Stimulated activated CD8-positive, alpha-beta memory T cell treated with anti-CD3 and anti-CD28 coated beads, Interleukin-4, amount 100 ng/mL, for 24 hours (primary cell): ENCODE measurements around the gene RAB28.
"Not testable (repeated sequence)": the region's sequence is repeated elsewhere in the genome, so short reads cannot be mapped to it uniquely, and the experiment has no call there.

ENCODE experiments used
- DNase-seq: peaks from one replicate; pipeline ENCODE4 v3.0.0-alpha.2; 2020; ENCODE audit warnings: low read depth

RAB28 gene

DNA sequence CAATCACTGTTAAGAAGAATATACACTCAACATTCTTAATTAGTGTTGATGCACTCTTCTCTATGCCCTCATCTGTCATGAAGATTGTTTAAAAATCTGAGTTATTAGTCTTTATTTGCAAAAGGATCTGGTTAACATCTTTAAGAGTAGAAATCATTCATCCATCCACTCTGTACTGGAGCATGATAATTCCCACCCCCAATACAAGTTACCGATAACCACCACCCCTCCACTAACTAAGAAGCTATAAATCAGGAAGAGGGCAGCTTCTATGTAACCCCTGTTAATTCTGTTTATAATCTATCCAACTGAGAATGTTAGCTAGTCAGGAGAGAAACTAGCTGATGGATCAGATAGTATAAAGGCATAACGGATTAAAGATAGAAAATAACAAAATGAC is 34.5 kb downstream of the RAB28 start:
- DNase-seq: no peak

DNA sequence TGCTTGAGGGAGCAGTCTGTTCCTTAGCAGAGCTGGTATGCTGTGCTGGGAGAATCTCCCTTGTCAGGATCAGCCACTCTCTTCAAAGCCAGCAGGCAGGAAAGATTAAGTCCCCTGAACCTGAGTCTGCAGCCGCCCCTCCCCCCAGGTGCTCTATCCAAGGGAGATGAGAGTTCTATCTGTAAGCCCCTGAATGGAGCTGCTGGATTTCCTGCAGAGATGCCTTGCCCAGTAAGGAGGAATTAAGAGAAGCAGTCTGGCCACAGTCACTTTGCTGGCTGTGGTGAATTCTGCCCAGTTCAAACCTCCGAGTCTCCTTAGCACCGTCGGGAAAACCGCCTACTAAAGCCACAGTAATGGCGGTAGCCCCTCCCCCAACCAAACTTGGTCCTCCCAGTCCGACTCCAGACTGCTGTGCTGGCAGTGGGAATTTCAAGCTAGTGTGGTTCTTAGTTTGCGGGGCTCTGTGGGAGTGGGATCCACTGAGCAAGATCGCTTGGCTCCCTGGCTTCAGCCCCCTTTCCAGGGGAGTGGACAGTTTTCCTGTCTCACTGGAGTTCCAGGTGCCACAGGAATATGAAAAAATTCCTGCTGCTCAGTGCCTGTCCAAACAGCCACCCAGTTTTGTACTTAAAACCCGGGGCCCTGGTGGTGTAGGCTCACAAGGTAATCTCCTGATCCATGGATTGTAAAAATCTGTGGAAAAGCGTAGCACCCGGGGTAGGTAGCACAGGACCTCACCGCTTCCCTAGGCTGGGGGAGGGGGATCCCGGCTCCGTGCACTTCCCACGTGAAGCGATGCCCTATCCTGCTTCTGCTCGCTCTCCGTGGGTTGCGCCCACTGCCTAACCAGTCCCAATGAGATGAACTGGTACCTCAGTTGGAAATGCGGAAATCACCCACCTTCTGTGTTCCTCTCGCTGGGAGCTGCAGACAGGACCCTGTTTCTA is 38.0 kb downstream of the RAB28 start:
- no peak for DNase-seq

DNA sequence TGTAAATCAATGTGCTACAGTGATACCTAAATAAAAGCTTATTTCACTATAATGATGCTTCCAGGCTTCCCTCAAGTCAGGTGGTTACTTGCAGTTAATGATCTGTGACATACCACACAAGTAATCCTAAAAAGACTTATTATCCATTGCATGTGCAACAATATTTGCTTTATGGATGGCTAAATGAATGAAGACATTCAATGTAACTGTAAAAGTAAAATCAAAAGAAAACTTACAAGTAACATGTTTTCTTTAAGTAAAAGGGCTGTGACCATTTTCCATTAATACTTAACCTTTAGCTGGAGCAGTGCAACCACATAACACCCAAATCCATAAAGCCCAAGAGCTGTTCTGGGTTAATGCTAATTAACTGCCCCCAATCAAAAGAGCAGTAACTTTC is 42.6 kb downstream of the RAB28 start:
- DNase-seq: no peak

DNA sequence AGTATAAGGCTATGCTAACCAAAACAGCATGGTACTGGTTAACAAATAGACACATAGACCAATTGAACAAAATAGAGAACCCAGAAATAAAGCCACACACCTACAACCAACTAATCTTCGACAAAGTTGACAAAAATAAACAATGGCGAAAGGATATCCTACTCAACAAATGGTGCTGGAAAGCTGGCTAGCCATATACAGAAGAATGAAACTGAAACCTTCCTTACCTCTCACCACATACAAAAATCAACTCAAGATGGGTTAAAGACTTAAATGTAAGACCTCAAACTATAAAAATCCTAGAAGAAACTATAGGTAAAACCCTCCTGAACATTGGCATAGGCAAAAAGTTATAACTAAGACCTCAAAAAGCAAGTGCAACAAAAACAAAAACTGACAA is 47.2 kb downstream of the RAB28 start:
- no peak for DNase-seq

DNA sequence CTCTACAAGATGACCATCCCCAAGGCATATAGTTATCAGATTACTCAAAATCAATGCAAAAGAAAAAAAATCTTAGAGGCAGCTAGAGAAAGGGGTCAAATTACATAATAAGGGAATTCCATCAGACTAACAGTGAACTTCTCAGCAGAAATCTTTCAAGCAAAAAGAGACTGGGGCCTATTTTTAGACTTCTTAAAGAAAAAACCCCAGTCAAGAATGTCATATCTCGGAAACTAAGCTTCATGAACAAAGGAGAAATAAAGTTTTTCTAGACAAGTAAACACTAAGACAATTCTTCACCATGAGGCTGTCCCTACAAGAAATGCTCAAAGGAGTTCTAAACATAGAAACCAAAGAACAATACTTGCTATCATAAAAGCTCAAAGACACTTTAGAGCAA is 51.7 kb downstream of the RAB28 start:
- DNase-seq: no peak

DNA sequence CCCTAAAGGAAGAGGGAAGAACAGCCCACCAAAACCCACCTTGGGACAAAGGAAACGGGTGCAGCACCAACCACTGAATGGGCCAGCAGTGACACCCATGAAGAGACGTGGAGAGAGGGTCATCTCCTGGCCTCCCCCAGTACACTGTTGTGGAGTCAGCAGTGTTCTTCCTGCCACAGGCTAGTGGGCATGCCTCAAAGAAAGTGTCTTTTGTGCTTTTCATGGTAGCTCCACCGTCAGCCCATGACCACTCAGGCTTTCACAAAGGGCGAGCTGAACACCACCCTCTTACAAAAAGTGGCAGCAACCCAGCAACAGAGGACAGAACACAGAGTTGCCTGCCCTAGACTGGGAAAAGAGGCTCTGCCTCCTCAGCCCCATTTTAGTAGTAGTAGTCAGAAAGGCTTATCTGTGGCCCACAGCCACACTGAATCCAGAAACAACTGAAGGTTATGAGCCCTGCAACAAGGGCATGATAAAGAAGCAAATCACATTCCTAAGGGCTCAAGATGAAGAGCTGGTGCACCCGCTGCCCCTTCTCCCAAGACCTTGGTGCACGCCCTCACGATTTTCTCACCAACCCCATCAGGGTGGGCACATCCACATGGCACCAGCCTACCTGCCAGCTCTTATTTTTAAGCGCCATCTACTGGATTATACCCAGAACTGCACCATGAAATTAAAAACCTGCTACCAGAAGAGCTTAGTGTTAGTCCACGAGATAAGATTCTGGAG is 53.1 kb downstream of the RAB28 start:
- DNase-seq: no peak

DNA sequence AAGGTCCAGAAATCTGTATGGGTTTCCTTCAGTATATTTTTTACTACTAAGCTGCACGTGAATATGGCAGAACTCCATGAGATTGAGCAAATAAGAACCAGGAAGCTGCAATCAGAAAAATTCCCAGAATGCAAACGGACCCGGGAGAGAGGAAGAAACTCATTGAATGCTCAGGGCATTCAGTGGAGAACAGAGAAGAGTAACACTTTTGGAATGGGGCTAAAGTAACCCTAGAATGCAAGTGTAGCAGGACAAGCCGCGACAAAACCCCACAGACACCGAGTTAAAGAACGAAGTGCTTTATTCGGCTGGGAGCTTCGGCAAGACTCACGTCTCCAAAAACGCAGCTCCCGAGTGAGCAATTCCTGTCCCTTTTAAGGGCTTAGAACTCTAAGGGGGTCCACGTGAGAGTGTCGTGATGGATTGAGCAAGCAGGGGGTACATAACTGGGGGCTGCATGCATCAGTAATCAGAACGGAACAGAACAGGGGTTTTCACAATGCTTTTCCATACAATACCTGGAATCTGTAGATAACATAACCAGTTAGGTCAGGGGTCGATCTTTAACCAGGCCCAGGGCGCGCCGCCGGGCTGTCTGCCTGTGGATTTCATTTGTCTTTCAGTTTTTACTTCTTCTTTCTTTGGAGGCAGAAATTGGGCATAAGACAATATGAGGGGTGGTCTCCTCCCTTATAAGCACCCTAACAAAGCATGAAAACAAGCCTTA is 56.4 kb downstream of the RAB28 start:
- DNase-seq: no peak

DNA sequence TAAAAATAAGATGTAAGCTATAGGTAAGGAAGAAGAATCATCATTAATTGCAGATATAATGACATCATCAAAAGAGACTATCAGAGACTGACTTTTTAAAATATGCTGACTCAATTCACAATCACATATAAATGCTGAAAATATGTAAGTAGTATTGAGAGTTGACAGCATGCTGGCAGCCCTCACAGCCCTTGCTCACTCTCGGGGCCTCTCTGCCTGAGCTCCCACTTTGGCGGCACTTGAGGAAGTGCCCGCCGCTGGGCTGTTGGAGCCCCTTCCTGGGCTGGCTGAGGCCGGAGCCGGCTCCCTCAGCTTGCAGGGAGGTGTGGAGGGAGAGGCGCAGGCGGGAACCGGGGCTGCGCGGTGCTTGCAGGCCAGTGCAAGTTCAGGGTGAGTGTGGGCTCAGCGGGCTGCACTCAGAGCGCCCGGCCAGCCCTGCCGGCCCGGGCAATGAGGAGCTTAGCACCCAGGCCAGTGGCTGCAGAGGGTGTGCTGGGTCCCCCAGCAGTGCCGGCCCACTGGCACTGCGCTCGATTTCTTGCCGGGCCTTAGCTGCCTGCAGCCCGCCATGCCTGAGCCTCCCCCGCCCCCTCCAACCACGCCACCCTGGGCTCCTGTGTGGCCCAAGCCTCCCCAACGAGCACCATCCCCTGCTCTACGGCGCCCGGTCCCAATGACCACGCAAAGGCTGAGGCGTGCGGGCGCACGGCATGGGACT is 68.9 kb downstream of the RAB28 start:
- DNase-seq: no peak

DNA sequence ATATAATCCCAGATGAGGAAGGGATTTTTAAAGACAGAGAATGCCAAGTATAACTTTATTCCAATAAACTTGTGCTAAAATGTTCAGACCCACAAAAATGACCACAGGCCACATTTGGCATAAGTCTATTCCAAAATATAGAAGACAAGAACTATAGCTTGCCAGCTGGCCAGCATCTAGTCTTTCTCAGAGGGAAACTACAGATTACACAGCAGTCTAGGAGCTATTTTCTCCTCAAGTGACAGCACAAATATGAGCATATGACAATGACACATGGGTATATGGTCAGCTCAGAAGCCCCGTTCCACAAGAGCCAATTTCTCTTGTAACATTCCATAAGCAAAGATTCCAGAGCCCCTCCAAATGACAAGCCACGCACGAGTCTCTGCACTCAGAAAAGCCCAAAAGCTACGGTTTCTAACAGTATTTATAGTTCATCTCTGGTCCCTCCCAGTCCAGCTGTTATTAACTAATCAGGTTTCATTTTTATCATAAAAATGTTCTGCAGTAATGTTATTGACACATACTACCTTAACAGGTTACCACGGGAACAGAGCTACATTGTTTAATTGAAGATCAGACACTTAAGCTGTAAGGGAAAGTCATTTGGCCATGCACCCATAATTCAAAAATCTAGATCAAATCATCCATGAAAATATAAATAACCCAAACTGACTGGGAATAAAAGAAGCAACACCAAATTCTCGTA is 70.3 kb downstream of the RAB28 start:
- no peak for DNase-seq

DNA sequence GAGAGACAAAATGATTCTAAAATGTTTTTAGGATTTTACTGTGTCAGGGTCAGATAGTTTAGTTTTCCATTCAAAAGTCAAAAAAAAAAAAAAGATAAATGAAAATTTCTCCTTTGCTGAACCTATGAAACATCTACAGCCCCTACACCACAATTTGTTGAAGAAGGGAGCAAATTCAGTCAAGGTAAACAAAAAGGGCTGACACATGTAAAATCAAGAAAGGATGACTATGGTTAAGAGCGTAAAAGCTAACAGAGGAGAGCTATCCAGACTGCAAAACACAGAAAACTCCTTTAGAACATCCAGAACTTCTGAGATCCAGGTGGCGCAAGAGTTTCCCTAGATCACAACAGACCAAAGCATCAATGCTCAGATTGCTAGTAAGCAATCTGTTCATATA is 72.2 kb downstream of the RAB28 start:
- no peak for DNase-seq

DNA sequence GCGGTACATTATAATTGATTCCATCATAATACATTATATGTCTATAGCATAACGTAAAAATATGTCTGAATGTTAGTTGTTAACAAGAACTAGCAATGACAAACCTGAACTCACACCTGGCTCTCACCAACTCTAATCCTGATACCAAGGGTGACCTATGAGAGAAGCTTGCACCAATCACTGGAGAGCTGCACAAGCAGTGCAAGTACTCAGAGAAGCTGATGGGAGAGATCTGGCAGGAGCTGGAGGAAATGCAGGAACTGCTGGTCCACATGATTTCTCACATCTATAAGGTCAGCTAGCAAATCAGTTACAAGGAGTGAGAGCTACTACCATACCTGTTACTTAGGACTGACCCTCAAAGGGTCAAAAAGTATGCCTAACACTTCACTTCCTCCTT is 74.8 kb downstream of the RAB28 start:
- DNase-seq: no peak

DNA sequence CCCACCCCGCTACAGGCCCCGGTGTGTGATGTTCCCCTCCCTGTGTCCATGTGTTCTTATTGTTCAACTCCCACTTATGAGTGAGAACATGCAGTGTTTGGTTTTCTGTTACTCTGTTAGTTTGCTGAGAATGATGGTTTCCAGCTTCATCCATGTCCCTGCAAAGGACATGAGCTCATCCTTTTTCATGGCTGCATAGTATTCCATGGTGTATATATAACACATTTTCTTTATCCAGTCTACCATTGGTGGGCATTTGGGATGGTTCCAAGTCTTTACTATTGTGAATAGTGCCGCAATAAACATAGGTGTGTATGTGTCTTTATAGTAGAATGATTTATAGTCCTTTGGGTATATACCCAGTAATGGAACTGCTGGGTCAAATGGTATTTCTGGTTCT is 78.0 kb downstream of the RAB28 start:
- not testable (repeated sequence) for DNase-seq

DNA sequence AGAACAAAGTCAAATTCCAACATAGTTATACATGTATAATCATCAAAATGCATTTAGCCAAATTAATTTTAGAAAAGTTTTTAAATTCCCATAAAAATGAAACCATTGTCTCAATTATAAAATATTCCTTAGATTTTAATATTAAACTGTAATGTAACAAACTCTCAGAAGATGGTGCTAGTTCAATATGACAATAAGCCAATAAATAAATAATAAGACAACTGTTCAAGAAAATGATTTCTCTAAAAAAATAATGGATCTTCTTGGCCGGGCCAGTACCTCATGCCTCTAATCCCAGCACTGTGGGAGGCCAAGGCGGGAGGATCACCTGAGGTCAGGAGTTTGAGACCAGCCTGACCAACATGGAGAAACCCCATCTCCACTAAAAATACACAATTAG is 80.3 kb downstream of the RAB28 start:
- DNase-seq: no peak

DNA sequence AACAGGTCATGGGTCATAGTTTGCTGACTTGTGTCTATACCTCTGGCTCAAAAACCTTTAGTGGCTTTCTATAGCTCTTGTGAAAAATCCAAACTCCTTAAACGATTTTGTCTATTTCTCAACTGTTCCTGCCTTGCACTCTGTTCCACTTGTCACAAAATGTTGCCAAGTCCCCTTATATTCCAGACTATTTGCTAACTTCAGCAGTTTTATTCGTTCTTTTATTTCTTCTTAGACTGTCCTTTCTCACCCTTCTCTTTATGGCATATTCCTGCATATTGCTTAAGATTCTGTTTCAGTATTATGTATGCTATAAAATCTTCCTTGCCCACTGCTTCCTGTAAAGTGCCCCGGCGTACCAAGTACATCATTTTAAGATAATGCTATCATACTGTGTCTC is 80.8 kb downstream of the RAB28 start:
- no peak for DNase-seq

DNA sequence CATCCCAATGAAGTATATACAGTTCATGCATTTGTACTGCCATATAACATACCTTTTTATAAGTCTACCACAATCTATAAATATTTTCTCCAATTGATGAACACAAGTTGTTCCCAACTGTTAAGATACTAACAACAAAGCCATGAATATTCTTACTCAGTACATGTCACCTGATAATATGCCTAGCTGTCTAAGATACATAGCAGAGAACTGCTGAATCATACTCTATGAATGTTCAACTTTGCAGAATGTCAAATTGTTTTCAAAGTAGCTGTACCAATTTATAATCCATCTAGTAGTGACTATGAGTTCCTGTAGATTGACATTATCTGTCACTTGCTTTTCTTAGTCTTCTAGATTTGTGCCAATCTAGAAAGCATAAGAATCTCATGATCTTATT is 84.9 kb downstream of the RAB28 start:
- no peak for DNase-seq

DNA sequence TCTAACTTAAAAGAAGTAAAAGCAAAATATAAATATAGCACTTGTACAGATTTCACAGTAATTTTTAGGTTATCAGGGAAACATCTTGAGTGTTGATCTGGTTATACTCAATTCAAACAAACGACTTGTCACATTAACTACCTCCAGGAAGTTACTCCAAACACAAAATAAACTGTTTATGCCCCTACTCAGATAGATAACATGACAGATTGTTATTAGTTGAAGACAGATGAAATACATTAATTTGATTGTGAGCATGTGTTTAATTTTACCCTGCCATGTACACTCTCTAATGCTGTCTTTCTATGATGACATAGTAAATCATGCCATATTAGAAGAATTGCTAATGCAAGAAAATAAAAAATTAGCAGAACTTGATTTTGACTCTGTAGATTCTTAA is 88.0 kb downstream of the RAB28 start:
- no peak for DNase-seq

DNA sequence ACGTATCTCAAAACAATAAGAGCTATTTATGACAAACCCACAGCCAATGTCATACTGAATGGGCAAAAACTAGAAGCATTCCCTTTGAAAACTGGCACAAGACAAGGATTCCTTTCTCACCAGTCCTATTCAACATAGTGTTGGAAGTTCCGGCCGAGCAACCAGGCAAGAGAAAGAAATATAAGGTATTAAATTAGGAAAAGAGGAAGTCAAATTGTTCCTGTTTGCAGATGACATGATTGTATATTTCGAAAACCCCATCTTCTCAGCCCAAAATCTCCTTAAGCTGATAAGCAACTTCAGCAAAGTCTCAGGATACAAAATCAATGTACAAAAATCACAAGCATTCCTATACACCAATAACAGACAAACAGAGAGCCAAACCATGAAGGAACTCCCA is 94.2 kb downstream of the RAB28 start:
- DNase-seq: not testable (repeated sequence)

DNA sequence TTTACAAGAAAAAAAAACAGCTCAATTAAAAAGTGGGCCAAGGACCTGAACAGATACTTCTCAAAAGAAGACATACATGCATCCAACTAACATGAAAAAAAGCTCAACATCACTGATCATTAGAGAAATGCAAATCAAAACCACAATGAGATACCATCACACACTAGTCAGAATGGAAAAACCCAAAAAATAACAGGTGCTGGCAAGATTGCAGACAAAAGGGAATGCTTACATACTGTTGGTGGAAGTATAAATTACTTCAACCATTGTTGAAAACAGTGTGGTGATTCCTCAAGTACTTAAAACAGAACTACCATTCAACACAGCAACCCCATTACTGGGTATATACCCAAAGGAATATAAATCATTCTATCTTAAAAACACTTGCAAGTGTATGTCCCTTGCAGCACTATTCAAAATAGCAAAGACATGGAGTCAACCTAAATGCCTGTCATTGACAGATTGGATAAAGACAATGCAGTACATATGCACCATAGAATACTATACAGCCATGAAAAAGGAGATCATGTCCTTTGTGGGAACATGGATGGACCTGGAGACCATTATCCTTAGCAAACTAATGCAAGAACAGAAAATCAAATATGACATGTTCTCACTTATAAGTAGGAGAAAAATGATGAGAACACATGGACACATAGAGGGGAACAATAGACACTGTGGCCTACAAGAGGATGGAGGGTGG is 97.6 kb downstream of the RAB28 start:
- no peak for DNase-seq

DNA sequence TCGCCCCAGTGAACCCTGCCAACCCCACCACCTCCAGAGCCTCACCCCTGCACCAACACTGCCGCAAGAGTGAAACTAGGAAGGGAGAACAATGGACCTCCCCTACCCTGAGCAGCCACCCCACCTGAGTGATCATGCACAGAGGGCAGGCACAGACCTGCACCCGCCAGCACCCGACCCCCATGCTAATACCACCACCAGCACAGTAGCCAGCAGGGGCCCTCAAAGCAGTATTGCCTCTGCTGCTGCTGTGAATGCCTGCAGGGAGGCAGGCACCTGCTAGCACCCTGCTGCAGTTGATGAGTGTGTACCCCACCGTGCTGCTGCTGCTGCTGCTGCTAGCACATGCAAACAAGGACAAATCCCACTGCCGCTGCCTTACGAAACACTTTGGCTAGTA is 100.1 kb downstream of the RAB28 start:
- DNase-seq: no peak

DNA sequence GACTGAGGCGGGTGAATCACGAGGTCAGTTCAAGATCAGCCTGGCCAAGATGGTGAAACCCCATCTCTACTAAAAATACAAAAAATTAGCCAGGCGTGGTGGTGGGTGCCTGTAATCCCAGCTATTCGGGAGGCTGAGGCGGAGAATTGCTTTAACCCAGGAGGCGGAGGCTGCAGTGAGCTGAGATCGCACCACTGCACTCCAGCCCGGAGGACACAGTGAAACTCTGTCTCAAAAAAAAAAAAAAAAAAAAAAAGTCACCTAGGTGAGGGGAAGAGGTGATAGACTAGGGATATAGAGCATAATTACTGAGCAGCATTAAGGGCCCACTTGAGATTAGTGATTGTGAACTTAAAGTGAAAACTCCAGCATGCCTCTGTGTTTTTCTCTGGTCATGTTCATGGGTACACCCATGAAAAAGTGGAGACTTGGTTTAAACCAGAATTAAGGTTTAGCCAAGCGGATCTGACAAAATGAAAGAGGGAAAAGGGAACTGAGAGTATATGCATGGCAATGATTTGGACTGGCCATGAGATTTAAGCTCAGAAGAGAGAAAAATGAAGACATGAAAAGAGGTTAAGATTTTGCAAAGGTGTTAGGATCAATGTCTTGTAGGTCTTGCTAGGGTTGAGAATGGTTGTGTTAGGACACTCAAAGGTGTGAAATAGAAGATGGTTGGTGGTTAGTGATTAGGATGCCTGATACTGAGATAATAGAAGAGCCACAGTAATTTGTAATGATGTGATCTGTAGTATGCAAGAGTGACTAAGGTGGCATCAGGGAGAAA is 105.0 kb downstream of the RAB28 start:
- no peak for DNase-seq
